ENCODE data around the gene EEFSEC. TPM values are rescaled to one million over a fixed set of nuclear protein-coding genes. Genes with fewer than 3 reads are reported as not detected.

Gene EEFSEC
- total RNA-seq, 1 donor from 2014 or later = 7.1 TPM

GRCh38 chr3:128218548-128219257 lies 65.4 kb downstream of the EEFSEC start:
- no peak for TF ChIP-seq CTCF (IDR thresholded peaks at IDR 0.05; ENCODE audit: unreplicated experiment)
- Mint-ChIP-seq H3K27ac (ENCODE audit: unreplicated experiment) (no peak overlapping the region), H3K4me3 (ENCODE audit: unreplicated experiment) (no peak overlapping the region), H3K27me3 (ENCODE audit: unreplicated experiment) (peaks cover 1% of the 10 kb centered on the region), H3K9me3 (ENCODE audit: unreplicated experiment) (peaks cover 9% of the 10 kb centered on the region), H3K36me3 (ENCODE audit: low read depth, unreplicated experiment) (no peaks in the 10 kb centered on the region), H3K4me1 (ENCODE audit: unreplicated experiment) (peaks cover 2% of the 10 kb centered on the region)
- no peak for DNase-seq (ENCODE audit: low spot score)

- no peak overlapping the region for H3K27ac Mint-ChIP-seq (ENCODE audit: unreplicated experiment)
- H3K9me3 Mint-ChIP-seq (ENCODE audit: unreplicated experiment) = peaks cover 9% of the 10 kb centered on the region
- peaks cover 11% of the 10 kb centered on the region for H3K4me1 Mint-ChIP-seq (ENCODE audit: unreplicated experiment)
- H3K4me3 Mint-ChIP-seq (ENCODE audit: unreplicated experiment) = no peak overlapping the region
- no peaks in the 10 kb centered on the region for H3K36me3 Mint-ChIP-seq (ENCODE audit: low read depth, unreplicated experiment)
- TF ChIP-seq CTCF (IDR thresholded peaks at IDR 0.05; ENCODE audit: unreplicated experiment) = no peak
- no peak for DNase-seq (ENCODE audit: low spot score)
- peaks cover 1% of the 10 kb centered on the region for H3K27me3 Mint-ChIP-seq (ENCODE audit: unreplicated experiment)
Observed at GRCh38 chr3:128221328-128221727, 68.0 kb downstream of the EEFSEC start.

DNA sequence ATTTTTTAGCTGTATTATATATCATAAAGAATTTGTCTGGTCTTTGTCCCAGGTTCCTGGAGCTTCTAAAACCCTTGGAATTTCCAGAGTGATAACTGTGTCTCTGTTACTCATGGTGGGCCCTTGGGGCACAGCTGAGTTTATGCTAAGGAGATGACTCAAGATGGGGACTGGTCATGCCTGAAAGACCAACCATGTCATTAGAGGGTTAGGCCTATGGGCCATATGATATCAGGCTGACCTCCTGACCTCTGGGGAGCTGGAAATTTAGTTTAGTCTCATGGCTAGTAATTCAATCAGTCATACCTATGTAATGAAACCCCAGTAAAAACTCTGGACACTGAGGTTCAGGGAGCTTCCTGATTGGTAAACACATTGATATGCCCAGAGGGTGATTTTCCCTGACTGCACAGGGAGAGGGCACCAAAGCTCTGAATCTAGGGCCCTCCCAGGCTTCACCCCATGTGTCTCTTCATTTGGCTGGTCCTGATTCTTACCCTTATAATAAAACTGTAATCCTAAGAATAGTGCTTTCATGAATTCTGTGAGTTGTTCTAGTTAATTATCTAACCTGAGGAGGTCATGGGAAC lies 69.6 kb downstream of the EEFSEC start:
- Mint-ChIP-seq H3K9me3 (ENCODE audit: unreplicated experiment) (peaks cover 9% of the 10 kb centered on the region), H3K4me3 (ENCODE audit: unreplicated experiment) (no peak overlapping the region), H3K27me3 (ENCODE audit: unreplicated experiment) (peaks cover 1% of the 10 kb centered on the region), H3K36me3 (ENCODE audit: low read depth, unreplicated experiment) (no peaks in the 10 kb centered on the region), H3K4me1 (ENCODE audit: unreplicated experiment) (peaks cover 14% of the 10 kb centered on the region), H3K27ac (ENCODE audit: unreplicated experiment) (no peak overlapping the region)
- TF ChIP-seq CTCF (IDR thresholded peaks at IDR 0.05; ENCODE audit: unreplicated experiment) = no peak
- DNase-seq (ENCODE audit: low spot score) = no peak

GRCh38 chr3:128226186-128226725 lies 73.0 kb downstream of the EEFSEC start:
- TF ChIP-seq CTCF (IDR thresholded peaks at IDR 0.05; ENCODE audit: unreplicated experiment) = no peak
- DNase-seq (ENCODE audit: low spot score) = no peak
- Mint-ChIP-seq H3K27me3 (ENCODE audit: unreplicated experiment) (peaks cover 1% of the 10 kb centered on the region), H3K9me3 (ENCODE audit: unreplicated experiment) (peaks cover 9% of the 10 kb centered on the region), H3K27ac (ENCODE audit: unreplicated experiment) (no peak overlapping the region), H3K4me1 (ENCODE audit: unreplicated experiment) (peaks cover 17% of the 10 kb centered on the region), H3K36me3 (ENCODE audit: low read depth, unreplicated experiment) (no peaks in the 10 kb centered on the region), H3K4me3 (ENCODE audit: unreplicated experiment) (no peak overlapping the region)
